Tongue (tissue), 2 donors: ENCODE results near the gene RHOC. TPM values are rescaled to one million over a fixed set of nuclear protein-coding genes. Genes with fewer than 3 reads are reported as not detected.

ENCODE experiments used
- DNase-seq: peaks from one replicate; pipeline ENCODE4 v3.0.0-alpha.2; 2015
- total RNA-seq: library from RNA; depleted of rRNA; stranded (reverse); fragments of >200 nt; gene quantifications from one replicate; pipeline ENCODE4 v1.2.3, GENCODE V29; 2014

The RHOC gene
- total RNA-seq, 1 donor from 2014 or later, result 159 TPM

DNA sequence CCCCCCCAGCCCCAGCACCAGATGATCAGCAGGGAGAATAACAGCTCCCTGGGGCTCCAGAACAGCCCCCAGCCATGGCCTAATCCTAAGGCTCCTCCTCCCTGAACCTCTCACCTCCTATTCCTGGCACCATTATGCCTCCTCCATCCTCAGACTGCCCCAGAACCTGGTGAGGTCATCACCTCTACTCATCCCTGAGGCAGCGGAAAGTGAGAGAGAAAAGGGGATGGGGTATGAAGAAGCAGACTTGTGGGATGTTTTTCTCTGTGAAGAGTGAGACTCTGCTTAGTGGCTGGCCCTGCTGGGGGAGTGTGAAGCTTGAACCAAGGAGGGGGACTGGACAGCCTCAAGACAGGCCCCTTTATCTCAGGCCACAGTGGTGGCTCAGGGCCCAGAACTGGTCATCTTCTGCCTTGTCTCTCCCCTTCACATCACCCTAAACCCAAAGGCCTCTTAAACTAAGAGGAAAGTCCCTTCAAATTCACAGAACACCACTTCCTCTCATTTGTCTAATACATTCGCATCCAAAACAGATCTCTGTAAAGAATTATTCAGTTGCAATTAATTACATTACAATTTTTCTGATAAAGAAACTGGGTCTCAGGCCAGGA lies 10.4 kb upstream of the RHOC start:
- no peak for DNase-seq

DNA sequence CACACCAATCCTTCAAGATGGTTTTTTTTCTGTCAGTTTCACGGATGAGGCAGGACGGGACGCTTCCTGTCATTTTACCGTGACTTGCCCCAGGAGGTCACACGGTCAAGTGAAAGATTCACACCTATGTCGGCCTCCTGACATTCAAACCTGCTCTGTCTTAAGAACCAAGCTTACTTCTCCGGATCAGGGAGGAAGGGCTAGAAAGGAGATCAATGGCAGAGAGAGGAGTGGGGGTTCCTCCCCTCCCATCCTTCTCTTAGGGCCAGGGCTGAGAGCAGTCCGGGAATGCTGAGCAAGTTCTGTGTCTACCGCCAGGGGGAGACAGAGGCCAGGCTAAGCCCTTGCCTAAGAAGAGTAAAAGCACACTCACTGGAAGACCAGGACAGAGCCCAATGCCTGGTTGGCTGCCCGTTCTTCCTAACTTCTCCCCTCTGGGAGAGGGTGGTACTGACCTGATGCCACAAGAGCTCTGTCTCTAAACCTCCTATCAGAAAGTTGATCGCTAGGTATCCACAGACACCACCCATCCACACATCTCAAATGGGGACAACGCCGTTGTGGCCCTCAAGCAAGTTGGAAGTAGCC lies 9.3 kb upstream of the RHOC start:
- peak; percentile 97 for DNase-seq

DNA sequence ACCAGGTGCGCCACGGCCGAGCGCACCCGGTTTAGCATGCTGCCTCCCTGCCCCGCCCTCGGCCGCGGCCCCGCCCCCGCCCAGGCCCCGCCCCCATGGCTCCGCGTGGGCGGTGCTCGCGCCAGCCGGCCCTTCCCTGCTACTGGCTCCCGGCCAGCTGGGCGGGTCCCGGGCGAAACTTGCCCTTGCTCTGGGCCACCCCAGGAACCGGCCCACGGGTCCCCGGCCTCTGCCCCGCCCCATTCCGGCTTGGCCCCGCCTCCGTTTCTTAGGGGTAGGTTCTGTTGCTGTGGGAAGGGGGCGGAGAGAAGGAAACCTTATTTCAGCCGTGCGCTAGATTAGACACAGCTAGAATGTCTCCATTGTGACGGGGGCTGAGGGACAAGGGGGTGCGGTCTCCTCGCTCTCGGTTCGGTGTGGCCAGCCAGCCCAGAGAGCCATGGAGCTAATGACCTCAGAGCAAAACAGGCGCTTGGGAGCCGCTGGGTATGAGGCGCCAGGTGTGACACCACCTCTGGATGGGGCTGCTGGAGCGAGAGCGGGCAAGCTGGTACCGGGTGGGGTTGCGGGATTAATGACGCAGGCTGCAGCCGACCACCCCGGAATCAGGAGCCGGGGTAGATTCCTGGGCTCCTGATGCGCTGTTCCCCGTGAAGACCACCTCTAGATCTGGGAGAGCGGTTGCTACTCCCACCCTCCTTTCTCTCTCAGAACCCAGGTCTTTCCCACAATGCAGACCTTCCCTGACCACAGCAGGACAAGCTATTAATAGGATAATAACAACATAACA lies 8.5 kb upstream of the RHOC start, which contains the start of gene PPM1J:
PPM1J (minus strand) TSS at position 69 of the 790 bp plus-strand sequence; CDS start at position 38, 31 bp downstream.
- peak; percentile 91 for DNase-seq

DNA sequence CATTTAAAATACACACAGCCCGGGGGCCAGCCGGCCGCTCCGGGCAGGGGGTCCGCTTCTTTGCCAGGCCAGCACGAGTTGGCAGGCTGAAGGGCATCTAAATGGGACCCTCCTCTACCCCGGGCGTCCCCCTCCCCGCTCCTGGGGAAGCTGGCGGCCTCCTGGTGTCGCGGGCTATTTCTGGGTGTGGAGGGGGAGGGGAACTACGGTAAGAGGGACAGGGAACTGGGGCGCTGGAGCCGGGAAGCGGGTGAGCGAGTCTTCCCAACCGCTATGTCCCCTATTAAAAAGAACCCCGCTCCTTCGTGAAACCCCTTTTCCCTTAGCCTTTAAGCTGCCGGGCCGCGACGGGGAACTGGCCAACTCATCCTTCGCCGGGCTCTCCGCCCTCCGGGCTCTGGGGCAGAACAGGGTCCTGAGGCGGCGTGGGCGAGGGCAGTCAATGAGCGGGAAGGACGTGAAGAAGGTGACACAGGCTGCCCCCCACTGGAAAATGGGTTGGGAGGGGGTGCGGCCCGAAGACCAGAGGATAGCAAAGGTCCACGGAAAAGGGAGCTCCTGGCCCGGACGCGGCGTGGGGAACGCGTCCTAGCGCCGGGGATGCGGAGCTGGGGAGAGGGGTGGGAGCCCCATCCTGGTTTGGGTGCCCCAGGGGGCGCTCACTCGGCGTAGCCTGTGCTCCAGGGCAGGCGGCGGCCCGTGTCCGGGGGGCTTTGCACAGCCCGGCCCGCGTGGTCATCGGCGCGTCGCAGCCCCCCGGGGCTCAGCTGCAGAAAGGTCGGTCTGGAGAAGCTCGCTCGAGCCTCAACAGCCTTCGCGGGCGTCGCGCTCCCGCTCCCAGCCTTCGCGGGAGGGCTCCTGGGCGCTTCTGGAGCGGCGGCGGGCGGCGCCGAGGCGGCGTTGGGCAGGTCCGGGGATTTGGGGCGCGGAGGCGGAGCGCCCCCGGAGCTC lies 7.7 kb upstream of the RHOC start:
- no peak for DNase-seq

DNA sequence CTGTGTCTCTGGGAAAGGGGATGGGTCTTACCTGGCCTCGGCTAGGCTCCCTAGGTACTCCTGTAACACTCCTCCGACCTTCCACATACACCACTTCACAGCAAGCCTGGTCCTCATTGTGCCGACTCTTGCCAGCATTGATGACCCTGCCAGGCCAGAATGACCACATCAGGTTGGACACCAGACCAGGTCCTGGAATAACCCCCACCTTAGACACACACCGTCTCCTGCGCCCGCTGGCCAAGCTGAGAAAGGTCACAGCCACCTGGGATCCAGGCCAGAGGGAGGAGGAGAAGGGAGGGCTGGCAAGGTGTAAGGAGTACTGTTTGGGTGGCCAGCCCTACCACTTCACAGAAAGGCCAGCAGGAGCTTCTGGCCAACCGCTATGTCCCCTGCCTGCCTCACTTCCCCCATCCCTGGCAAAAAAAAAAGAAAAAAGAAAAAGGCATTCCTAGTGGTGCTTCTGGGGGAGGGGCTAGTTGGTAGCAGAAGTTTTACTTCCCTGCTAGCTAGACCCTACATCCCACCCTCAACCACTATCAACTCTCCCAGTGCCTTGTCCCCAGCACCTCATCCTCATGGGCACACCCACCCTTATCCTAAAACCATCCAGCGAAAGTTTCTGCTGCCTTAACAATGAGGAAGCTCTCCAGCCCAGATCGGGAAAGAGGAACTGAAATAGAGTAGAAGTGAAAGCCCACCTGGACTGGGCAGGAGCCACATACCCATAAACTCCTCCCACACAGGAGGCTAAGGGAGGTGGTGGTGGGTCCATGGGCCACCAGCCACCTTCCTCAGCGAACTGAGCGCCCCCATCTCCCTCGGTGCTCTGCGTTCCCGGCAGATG lies 6.8 kb upstream of the RHOC start:
- DNase-seq, result no peak

DNA sequence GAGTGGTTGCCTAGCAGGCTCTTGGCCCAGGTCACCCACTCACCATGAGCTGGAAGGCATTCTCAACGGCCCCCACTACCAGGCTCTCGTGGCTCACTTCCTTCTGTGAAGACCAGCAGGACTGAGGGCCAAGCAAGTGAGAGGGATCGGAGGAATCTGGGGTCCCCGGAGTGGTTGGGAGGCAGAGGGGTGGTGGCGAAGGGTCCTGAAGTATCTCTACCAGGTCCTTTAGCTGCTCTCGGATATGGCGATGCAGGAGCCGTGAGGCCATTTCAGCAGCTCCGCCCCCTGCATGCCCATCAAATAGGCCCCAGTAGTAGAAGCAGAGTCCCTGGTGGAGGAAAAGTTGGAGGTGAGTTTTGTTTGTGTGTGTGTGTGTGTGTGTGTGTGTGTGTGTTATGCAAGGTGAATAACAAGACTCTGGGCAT lies 5.8 kb upstream of the RHOC start:
- DNase-seq, result no peak

DNA sequence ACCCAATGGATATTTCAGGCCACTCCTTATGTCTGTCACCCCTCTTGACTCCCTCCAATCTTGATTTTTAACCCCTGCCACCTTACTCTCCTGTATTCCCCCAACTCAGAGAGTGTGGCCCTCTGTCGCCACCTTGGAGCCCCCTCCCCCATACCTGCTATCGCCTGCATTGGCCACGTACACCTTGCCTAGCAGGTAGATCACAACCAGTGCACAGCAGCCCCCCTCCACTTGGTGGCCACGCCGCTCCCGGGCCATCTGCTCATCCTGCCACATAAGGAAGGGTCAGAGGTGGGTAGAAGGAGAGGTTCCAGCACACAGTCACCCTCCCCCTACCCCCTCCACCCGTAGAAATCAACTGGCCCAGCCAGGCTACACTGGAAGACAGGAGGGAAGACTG lies 5.3 kb upstream of the RHOC start:
- DNase-seq, result no peak

DNA sequence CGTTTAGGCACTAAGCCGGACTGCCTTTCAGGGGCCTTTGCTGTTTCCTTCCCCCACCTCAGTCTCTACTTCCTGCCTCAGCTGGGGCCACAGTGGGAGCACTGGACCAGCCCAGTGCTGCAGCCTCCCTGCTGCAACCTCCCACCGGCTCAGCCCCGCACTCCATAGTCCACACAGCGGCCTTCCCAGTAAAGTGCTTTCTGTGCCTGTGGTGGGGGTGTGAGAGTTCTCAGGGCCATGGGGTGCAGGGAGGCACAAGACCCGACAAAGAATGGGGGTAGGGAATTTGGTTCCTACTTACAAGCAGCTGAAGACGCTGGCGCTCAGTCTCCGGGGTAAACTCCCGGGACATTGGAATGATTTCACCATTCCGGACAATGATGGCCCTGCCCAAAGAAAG lies 4.7 kb upstream of the RHOC start:
- no peak for DNase-seq

DNA sequence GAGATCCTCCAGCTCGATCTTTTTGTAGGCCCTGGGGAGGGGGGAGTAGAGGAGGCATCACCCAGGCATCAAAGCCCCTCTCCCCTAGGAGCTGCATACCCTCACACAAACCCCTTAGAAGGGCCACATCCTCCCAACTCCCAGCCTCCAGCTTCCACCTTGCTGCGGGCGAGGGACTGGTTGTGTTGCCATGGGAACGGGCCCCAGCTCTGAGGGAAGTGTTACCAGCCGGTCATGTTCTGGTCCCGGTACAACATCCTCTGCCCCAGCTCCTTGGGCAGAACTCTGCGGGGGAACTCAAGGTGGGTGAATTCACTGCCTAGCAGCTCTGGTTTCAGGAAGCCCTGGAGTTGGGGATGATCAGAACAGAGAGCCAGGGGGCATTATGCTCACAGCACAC lies 4.1 kb upstream of the RHOC start:
- no peak for DNase-seq

DNA sequence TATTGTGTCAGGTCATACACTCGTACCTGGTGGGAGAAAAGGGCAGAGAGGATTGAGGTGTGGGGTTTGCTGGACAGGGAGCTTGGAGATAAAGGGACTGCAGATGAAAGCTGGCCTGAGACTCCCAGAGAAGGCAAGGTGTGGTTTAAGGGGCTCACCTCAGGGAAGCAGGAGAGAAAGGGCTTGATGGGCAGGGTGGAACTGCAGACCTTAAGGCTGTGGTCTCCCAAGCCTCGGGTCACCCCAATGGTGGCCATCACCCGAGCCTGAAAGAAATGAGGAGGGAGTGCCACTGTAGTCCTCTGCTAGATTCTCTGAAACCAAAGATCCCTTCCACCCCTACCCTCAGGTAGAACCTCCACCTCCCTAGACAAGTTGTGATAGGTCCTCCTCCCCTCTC lies 3.7 kb upstream of the RHOC start:
- no peak for DNase-seq

DNA sequence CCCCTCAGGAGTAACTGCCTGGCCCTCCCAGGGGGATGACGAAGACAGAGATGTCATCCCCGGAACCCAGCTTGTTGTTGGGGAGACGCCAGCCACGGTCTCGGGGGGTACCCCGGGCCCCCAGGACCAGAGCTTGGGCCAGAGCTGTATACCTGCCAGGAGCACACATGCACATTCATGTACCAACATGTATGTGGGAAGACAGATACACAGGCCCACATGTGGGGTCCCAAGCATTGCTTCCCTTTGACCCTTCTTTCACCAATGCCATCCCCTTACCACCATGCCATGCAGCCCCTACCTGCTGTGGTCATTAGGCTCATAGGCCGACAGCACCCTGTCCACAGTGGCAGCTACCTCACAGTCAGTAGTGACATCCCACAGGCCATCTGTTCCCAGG lies 3.2 kb upstream of the RHOC start:
- DNase-seq, result no peak

DNA sequence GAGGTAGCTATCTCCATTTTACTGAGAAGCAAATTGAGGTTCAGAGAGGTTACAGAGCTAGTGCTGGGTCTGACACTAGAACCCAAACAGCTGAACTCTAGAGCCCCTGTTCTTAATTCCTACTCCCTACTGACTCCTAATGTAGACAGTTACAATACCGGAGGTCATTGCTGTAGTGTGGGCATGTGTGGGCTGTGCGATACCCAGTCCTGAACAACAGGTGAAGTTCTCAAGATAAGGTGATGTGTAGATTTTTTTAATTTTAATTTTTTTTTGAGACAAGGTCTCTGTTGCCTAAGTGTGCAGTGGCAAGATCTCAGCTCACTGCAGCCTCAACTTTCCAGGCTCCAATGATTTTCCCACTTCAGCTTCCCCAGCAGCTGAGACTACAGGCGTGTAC lies 1.6 kb upstream of the RHOC start:
- DNase-seq, result no peak

DNA sequence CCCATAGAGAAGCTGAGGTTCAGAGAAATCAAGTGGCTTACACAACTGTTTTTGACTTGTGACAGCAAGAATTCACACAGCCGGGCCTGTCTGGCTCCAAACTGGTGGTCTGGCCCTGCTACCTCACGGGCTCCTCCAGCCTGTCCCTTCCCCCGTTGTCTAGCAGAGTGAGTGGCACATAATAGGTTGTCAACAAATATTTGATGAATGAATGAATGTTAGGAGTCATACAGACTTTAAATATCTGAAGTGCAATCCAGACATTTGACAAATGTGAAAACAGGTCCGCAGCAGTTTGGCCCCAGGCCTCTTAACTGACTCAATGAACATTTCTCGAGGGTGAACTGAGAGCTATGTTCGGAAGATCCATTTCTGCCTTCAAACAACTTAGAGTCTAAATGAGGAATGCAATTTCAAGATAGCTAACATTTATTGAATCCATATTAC lies 1.1 kb upstream of the RHOC start:
- no peak for DNase-seq

DNA sequence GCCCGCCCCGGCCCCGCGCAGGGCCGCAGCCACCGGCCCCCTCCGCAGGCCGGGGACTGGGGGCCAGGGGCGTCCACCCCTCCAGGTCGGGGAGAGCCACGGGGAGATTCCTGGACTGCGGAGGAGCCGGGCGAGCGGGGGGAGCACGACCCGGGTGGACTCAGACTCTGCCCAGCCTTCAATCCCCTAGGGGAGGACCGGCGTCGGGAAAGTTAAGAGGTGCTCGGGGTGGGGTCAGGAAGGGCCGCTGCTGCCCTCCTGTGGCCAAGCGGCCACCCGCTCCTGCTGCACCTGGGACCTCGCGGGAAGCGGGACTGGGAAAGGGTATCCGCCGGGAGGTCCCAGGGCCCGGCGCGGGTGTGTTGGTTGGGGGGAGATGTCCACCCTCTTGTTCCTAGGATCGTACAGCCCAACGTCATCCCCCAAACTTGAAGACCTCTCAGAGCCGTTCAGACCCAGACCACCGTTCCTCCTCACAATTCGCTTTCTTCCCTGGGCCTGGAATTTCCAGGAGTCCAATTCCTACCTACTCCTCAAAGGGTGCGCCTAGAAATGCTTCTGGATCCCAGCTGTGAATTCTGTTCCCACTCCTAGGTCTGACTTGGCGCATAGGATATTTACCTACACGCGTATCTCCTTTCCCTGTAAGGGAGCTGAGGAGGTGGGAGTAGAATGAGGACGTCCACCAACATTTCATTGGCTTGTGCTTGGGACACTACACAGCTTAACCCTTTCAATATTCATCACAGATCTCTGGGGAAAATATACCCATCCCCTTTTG lies 484 bp upstream of the RHOC start:
- peak; percentile 92 for DNase-seq

DNA sequence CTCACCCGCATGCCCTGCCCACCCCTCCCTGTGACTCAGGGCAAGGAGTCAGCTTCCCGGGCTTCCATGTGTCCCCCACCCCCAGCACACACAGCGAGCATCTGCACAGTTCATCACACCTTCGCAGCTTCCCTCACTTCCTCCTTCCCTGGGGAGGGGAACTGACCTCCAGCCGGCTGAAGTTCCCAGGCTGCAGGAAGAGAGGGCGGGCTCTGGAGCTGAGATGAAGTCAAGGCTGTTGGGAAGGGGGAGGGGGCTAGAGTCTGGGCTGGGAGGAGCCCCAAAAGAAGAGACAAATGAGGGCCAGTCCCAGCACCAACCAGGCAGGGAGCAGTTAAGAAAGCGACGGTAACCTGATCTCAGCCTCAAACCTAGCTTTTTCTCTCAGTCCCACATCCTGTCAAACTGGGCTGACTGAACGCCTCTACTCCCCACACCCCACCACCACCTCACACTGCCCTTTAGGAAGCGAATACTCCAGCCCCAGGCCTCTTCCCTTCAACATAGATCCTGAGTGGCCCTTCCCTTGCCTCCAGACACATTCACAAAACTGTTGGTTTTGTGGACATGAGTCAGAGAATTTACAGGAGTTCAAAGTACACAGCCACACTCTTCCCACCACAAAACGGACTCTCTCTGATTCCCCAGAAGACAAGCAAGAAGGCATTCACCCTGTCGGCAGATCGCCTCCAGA lies 1.8 kb downstream of the RHOC start:
- DNase-seq, result peak; percentile 97

DNA sequence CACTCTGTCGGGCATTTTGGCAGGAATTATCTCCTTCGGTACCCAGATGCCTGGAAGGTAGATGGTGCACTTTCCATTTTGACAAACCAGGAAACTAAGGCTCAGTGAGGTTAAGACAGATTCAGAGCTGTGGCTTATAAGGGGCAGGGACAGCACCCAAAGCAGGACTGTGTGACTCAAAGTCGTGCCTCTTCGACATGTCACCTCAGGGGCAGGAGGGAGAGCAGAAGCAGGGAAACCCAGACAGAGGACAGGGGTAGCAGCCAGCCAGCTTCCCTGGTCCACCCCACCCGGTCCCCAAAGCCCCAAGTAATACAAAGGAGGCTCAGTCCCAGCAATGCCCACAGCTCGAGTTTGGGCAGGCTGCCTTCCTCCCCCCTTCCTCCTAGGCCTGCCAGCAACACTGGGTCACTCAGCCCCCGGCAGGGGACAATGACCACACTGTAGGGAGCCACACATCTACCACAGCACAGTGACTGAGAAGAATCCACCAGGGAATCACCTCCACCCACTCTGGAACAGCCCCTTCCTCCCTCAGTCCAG lies 2.5 kb downstream of the RHOC start:
- DNase-seq, result peak; percentile 61

DNA sequence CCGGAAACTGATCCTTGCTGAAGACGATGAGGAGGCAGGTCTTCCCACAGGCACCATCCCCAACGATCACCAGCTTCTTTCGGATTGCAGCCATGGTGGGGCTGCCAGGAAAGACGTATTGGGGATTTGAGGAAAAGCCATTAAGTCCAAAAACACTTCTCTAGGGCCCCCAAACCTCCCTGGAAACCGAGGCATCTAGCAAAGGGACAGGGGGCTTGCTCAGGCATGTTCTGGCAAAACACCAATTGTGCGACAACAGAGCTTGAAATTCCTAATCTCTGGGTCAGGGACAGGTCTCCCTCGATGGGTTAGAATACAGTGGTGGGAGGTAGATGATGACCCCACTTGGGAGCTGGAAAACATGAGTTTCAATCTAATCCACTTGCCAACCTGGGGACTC lies 3.2 kb downstream of the RHOC start:
- DNase-seq, result no peak

DNA sequence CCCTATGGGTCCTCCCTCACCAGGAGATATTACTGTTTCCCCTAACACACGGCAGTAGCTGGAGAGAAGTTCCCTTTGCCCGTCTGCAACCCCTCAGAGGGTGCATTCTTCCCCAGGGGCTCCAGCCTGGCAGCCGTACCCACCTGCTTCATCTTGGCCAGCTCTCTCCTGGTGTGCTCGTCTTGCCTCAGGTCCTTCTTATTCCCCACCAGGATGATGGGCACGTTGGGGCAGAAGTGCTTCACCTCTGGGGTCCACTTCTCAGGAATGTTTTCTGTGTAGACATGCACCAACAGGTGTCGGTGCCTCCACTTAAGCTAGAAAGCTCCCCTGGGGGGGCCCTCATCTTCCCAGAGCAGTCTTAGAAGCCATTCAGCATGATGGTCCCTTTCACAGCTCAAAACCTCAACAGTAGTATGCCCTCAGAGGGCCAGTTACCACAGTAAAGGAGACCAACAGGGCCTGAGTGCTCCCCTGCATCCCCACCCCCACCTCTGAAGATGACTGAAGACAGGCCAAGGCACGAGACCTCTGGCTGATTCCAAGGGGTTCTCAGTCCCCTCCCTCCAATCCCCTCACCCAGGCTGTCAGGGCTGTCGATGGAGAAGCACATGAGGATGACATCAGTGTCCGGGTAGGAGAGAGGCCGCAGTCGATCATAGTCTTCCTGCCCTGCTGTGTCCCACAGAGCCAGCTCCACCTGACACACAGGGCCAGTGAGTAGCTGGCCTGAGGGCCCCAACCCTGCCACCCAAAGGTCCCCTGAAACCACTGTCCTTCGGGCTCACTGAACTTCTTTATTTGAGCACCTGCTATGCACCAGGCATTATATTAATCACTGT lies 4.3 kb downstream of the RHOC start:
- DNase-seq, result no peak

DNA sequence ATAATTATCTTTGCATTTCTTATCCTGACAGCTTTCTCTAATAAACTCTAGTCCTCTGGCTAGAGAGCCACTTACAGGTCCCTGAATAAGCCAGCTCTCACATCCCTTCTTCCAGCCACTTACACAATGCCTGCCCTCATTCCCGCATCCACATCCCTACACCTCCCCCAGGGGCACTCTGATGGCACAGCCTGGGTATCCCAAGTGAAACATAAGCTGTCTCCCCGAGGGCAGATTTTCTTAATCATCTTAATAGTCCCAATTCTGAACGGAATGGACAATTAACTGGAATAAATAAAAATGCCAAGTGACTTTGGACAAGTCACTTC lies 4.9 kb downstream of the RHOC start:
- DNase-seq, result no peak
